Smooth muscle cell (in vitro differentiated cells): ENCODE measurements around the gene DHRS3. TPM values are rescaled to one million over a fixed set of nuclear protein-coding genes. Genes with fewer than 3 reads are reported as not detected.

Experiments
- DNase-seq: peaks from one replicate; lab custom pipeline; 2025; ENCODE audit not compliant: unreplicated experiment; lab: John Stamatoyannopoulos, UW
- H2AFZ ChIP-seq: fragments of 200-600 bp; sonication (generic); 2 replicates; pipeline ENCODE4 v1.6.0; 2016; ENCODE audit warnings: antibody characterized with exemption, low read depth, mild to moderate bottlenecking
- H3F3A ChIP-seq: fragments of 200-600 bp; sonication (generic); 2 replicates; pipeline ENCODE4 v1.6.0; 2017; ENCODE audit warnings: antibody characterized with exemption, low read depth
- H3K27ac ChIP-seq: fragments of 200-600 bp; sonication (generic); 2 replicates; pipeline ENCODE4 v1.5.1; 2016; ENCODE audit warnings: low read depth, mild to moderate bottlenecking
- H3K27me3 ChIP-seq: fragments of 200-600 bp; sonication (generic); 2 replicates; pipeline ENCODE4 v1.6.1; 2016; ENCODE audit warnings: low read depth, mild to moderate bottlenecking
- H3K36me3 ChIP-seq: fragments of 200-600 bp; sonication (generic); 2 replicates; pipeline ENCODE4 v1.5.1; 2016; ENCODE audit warnings: low read depth
- H3K4me1 ChIP-seq: fragments of 200-600 bp; sonication (generic); 2 replicates; pipeline ENCODE4 v1.5.1; 2016; ENCODE audit warnings: low read depth
- H3K4me2 ChIP-seq: fragments of 200-600 bp; sonication (generic); 2 replicates; pipeline ENCODE4 v1.6.0; 2016; ENCODE audit warnings: mild to moderate bottlenecking
- H3K4me3 ChIP-seq: fragments of 200-600 bp; sonication (generic); 2 replicates; pipeline ENCODE4 v1.5.1; 2016; ENCODE audit warnings: mild to moderate bottlenecking
- H3K79me2 ChIP-seq: fragments of 200-600 bp; sonication (generic); 2 replicates; pipeline ENCODE4 v1.6.0; 2016; ENCODE audit warnings: low read depth, mild to moderate bottlenecking
- H3K9ac ChIP-seq: fragments of 200-600 bp; sonication (generic); 2 replicates; pipeline ENCODE4 v1.6.0; 2016; ENCODE audit warnings: low read depth
- H3K9me3 ChIP-seq: fragments of 200-600 bp; sonication (generic); replicated peaks from 2 replicates; pipeline ENCODE4 v1.5.1; 2016; ENCODE audit warnings: low read depth
- H4K20me1 ChIP-seq: fragments of 200-600 bp; sonication (generic); 2 replicates; pipeline ENCODE4 v1.6.0; 2016; ENCODE audit warnings: low read depth
- CTCF ChIP-seq: fragments of 200-600 bp; sonication (generic); IDR thresholded peaks from 2 replicates; pipeline ENCODE4 v1.5.1; 2017; ENCODE audit warnings: borderline replicate concordance, mild to moderate bottlenecking, antibody characterized with exemption; ENCODE audit not compliant: insufficient read depth, poor library complexity, severe bottlenecking
- WGBS: methylation state at CpG from one replicate; pipeline ENCODE4 v1.1.7; 2016; ENCODE audit warnings: low lambda C conversion rate; 5-methylcytosine and 5-hydroxymethylcytosine counted together
- polyA plus RNA-seq: library from polyadenylated mRNA; unstranded; fragments of >200 nt; fragmentation: Nextera tagmentation; extraction: Ambion mirVana; gene quantifications from 2 replicates; pipeline ENCODE4 v1.2.1, GENCODE V29; 2016
- total RNA-seq: library from RNA; depleted of rRNA; stranded (reverse); fragments of >200 nt; gene quantifications from 2 replicates; pipeline ENCODE4 v1.2.3, GENCODE V29; 2014

The DHRS3 gene
- total and polyA plus RNA-seq, 2 experiments from 2014 or later: 0.89 to 2.7 TPM

GRCh38 chr1:12544357-12544756, 73.7 kb downstream of the DHRS3 start:
- no peaks in the 10 kb centered on the region for H3K36me3 ChIP-seq
- H3K79me2 ChIP-seq: no peaks in the 10 kb centered on the region
- WGBS: 76% methylated on average over 4 of the region's 4 CpGs
- no peak overlapping the region for H3K4me2 ChIP-seq
- no peak overlapping the region for H3K27ac ChIP-seq
- peaks cover 25% of the 10 kb centered on the region for H3K4me1 ChIP-seq
- DNase-seq: no peak
- no peaks in the 10 kb centered on the region for H4K20me1 ChIP-seq
- no peak for TF ChIP-seq CTCF
- H3K27me3 ChIP-seq: no peaks in the 10 kb centered on the region
- no peak overlapping the region for H3K9ac ChIP-seq
- peaks cover 4% of the 10 kb centered on the region for H3F3A ChIP-seq
- H3K9me3 ChIP-seq: no peaks in the 10 kb centered on the region
- no peak overlapping the region for H2AFZ ChIP-seq
- H3K4me3 ChIP-seq: no peak overlapping the region

DNA sequence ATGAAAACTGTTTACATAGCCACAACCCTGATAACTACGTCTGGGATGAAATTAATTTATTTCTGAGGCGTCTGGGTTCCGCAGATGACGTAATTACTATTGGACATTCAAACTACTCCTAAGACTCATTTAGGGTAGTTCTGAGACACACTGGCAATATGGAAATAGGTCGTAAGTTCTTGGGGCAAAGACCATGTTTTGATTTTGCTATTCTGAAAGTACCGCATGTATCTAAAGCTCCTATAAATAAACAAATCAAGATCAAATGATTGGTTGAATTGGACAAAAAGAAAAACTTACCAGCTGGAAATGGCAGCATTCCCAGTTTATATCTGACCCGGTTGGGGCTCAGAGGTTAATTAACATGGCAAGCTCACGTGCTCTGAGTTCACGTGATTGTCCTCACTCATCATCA, 74.3 kb downstream of the DHRS3 start:
- WGBS: 95% methylated on average over 9 of the region's 9 CpGs
- Histone ChIP-seq H4K20me1 (no peaks in the 10 kb centered on the region), H3K9ac (no peak overlapping the region)

GRCh38 chr1:12542616-12543592, 75.1 kb downstream of the DHRS3 start:
- Histone ChIP-seq H2AFZ (no peak overlapping the region), H3K4me2 (no peak overlapping the region), H3K4me3 (no peak overlapping the region), H3K36me3 (no peaks in the 10 kb centered on the region), H3K9ac (no peak overlapping the region), H3K9me3 (no peaks in the 10 kb centered on the region), H3K27ac (no peak overlapping the region), H3K79me2 (no peaks in the 10 kb centered on the region), H3K4me1 (peaks cover 25% of the 10 kb centered on the region), H3K27me3 (peaks cover 1% of the 10 kb centered on the region), H3F3A (peaks cover 8% of the 10 kb centered on the region), H4K20me1 (no peaks in the 10 kb centered on the region)
- no peak for DNase-seq
- WGBS: 79% methylated on average over 9 of the region's 9 CpGs
- no peak for TF ChIP-seq CTCF

More for the DNA sequence above, 74.3 kb downstream of the DHRS3 start:
- no peak for TF ChIP-seq CTCF
- H3K9me3 ChIP-seq: no peaks in the 10 kb centered on the region
- no peak overlapping the region for H3K4me2 ChIP-seq
- no peaks in the 10 kb centered on the region for H3K27me3 ChIP-seq
- H3K4me1 ChIP-seq: peaks cover 25% of the 10 kb centered on the region
- H3K27ac ChIP-seq: no peak overlapping the region
- H3K79me2 ChIP-seq: no peaks in the 10 kb centered on the region
- no peak for DNase-seq
- no peak overlapping the region for H2AFZ ChIP-seq
- peaks cover 8% of the 10 kb centered on the region for H3F3A ChIP-seq
- H3K36me3 ChIP-seq: no peaks in the 10 kb centered on the region
- no peak overlapping the region for H3K4me3 ChIP-seq
